Ramos (cell line): ENCODE data around the gene LRFN3.

Experiments used
- in situ Hi-C: fragments of 300-500 bp; cut with MboI; formaldehyde crosslinking; loops from one replicate; pipeline ENCODE4 v1.14.3; 2022; ENCODE audit warnings: low sequenced_read_pairs; ENCODE audit not compliant: unreplicated experiment

Gene LRFN3

GRCh38 chr19:35993923-35994598 is 57.9 kb downstream of the LRFN3 start:
- in situ Hi-C loops: no loop called here
